HG03095 (cell line): ENCODE results near the gene C19orf25.
"Not testable (repeated sequence)": the region's sequence is repeated elsewhere in the genome, so short reads cannot be mapped to it uniquely, and the experiment has no call there.

ENCODE experiments used
- ATAC-seq: cut with Tn5 transposase; IDR thresholded peaks from one replicate; pipeline ENCODE4 v1.9.1; 2021; ENCODE audit warnings: moderate library complexity; ENCODE audit not compliant: unreplicated experiment

C19orf25 gene

GRCh38 chr19:1512671-1513498 is 33.9 kb upstream of the C19orf25 start, which contains the start of gene ADAMTSL5:
TSS of gene ADAMTSL5 (minus strand) at chr19:1513019. CDS start at chr19:1510943, 2,076 bp downstream.
- ATAC-seq = no peak

DNA sequence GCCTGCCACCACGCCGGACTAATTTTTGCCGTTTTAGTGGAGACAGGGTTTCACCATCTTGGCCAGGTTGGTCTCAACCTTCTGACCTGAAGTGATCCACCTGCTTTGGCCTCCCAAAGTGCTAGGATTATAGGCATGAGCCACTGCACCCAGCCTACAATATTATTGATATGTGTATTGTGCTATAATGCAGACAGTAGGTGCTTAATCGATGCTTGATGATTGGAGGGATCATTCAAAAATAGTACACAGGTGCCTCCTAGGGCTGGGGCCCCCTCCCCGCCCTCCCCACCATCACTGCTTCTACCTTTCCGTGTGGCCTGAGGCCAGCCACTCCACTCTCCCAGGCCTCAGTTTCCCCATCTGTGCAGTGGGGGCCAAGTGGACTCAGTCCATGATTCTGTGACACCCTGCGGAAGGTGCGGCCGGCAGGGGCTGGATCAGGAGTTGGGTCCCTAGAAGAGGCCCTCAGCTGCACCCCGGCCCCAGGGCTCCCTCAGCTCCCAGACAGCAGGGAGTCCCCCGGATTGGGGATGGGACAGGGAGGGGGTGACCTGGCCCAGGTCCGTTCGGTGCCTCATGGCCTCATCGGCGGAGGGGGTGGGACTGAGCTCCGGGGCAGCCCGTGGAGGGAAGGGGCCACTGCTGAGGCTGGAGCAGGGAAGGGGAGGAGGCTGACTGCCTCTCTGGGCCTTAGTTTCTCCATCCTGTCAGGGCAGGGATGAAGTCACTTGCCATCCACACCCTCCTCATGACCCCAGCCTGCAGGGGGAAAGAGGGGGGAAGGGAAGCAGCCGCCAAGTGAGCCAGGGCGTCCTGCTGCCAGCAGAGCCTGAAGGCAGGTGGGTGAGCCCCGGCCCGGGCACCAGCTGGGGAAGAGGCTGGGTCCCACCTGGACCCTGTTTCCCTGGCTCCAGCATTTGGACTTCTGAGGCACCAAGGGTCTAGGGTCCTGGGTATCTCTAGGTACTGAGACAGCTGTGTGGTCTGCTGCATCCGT is 32.6 kb upstream of the C19orf25 start:
- no peak for ATAC-seq

GRCh38 chr19:1510807-1511206 is 31.8 kb upstream of the C19orf25 start:
- ATAC-seq = no peak

DNA sequence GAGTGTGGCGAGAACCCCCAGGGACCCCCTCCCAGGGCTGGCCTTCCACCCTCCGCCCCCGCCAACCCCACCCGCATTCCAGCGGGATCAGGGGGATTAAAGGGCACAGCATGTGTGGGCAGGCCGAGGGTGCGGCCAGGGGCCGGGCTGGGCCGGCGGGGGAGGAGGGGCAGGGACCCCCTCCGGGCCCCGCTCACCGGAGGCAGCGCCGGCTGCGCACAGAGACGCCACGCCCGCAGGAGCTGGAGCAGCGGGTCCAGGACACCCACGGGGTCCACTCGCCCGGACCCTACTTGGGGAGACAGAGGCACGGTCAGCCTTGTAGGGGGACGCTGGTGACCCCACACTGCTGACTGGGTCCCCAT is 31.4 kb upstream of the C19orf25 start:
- no peak for ATAC-seq

DNA sequence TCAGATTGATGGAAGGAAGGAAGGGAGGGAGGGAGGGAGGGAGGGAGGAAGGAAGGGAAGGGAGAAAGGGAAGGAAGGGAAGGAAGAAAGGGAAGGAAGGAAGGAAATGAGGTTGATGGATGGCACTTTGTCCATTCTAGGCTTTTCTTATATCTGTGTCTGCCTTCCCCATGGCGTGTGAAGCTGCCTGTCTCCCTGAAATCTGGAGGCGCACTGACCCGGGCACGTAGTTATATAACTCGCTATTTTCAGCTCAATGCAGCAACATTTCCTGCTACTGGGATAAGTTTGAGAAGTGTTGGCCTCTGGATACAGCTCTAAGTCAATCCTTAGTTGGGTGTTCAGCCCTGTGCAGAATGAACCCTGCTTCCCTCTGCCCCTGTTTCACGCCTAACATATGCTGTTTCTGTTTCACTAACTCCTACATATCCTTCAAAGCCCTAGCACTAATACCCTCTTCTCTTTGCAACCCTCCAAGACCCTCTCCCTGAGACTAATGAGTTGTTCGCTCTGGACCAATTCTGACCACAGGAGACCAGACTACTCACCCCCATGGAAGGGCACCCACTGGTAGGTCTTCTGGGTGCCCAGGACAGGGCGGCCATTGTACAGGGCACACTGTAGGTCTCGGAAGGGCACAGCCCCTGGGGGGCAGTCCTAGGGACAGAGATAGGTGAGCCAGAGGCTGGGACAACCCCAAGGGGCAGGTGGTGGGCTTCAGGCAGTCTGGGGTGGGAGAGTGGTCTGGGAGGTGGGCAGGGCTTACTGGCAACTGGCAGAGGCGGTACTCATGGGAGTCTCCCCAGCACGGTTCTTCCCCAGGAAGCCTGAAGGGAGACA is 30.8 kb upstream of the C19orf25 start:
- no peak for ATAC-seq

DNA sequence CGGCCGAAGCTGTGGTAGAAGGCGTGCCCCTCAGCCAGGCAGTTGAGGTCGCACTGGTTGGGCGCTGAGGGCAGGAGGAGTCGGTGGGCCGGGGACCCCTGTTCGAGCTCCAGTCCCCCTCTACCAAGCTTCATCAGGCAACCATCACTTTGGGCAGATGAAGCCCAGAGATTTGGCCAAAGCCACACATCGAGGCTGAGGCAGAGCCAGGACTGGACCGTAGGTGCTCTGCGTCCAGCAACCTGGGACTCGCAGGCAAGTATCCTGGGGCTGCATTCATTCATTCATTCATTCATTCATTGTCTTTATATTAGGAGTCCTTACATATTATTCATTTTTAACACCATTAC is 29.5 kb upstream of the C19orf25 start:
- no peak for ATAC-seq

DNA sequence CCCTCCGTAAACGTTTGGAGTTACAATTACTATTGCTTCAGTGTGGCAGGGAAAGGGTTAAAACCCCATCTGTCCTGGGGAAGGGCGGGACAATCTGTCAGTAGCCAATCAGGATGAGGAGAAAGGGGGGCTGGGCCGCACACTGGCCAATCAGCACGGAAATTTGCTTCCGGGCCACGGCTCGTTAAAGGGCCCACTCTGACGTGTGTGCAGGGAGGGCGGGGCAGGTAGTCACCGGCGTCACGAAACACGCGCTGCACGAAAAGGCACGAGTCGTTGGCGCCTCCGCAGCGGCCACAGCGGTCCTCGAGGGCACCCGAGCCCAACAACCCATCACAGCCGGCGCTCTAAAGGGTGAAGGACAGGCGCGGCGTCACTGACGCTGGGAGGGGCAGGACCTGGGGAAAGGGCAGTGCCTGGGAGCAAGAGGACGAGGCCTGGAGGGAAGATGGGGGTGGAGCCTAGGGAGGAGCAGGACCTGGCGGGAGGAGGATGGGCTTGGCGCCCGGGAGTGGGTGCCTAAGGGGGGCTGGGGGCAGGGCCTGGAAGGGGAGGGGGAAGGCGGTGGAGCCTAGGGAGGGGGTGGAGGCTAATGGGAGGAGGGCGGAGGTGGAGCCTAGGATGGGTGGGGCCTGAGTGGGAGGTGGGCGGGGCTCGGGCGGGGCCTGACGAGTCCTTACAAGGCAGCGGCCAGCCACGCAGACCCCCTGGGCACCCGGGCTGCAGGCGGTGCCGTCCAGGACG is 28.9 kb upstream of the C19orf25 start:
- ATAC-seq = no peak

DNA sequence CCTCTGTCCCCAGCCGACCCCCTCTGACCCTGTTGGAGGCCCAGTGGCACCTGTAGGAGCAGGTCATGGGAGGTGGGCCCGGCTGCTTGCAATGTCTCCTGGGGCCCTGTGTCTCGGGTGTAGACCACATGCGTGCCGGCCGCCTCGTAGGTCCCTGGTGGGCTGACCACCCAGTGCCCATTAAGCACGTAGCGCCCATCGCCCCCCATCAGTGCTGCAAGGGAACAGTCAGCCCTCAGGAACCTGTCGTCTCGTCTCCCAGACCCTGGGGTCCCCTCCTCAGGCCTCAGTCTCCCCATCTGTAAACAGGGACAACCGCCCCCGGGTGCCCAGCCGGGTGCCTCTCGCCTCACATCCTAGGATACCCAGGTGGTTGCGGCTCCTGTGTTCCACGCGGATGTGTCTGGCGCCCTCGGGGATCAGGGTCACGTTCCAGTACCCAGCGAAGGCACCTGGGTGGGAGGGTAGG is 28.2 kb upstream of the C19orf25 start:
- no peak for ATAC-seq

- ATAC-seq = no peak
These were observed 27.2 kb upstream of the C19orf25 start for GRCh38 chr19:1505991-1506881.

- ATAC-seq = no peak
These were observed 26.0 kb upstream of the C19orf25 start for GRCh38 chr19:1505012-1505411.

DNA sequence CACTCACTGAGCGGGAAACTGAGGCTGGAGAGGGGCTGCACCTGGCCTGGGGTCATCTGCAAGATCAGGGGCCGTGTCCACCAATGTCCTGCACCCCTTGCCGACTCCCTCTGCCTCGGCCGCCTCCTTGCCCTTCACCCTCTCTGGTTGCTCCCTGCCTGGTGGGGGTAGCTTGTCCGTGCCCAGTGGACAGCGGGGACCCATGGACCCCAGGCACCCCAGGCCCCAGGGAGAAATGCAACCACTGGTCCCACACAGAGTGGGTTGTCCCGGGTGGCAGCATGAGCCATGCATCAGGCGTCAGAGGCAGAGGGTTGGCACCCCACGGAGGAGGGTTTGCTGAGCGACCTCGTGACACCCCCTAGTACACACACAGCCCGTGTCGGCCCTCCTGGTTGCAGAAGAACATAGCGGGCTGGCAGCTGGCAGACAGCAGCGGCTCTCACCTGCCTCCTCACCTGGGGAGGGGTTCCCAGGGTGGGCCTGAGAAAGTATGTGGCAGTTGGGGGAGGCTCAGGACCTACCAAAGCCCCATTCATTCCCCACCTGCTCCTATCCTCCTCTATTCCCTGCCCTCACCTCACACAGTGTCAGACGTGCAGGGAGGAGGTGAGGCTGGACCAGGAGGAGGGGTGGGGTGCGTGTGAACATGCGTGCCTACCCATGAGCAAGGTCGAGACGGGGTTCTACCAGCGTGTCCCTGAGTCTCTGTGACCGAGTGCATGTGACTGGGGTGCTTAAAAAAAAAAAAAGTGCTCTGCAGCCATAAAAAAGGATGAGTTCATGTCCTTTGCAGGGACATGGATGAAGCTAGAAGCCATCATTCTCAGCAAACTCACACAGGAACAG is 25.1 kb upstream of the C19orf25 start:
- ATAC-seq = no peak

- no peak for ATAC-seq
These were observed 24.3 kb upstream of the C19orf25 start for GRCh38 chr19:1503089-1503924.

DNA sequence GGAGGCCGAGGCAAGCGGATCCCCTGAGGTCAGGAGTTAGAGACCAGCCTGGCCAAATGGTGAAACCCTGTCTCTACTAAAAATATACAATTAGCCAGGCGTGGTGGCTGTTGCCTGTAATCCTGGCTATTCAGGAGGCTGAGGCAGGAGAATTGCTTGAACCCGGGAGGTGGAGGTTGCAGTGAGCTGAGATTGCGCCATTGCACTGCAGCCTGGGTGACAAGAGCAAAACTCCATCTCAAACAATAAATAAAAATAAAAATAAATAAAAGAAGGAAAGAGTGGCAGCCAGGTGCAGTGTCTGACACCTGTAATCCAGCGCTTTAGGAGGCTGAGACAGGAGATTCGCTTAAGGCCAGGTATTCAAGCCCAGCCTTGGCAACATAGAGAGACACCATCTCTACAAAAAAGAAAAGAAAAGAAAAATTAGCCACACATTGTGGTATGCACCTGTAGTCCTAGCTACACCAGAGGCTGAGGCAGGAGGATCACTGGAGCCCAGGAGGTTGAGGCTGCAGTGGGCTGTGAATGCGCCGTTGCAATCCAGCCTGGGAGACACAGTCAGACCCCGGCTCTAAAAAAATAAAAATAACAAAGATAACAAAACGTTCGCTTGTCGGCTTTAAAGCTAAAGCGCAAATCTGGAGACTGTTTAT is 23.5 kb upstream of the C19orf25 start:
- ATAC-seq = no peak

- no peak for ATAC-seq
These were observed 22.2 kb upstream of the C19orf25 start for GRCh38 chr19:1501200-1501595.

- ATAC-seq = not testable (repeated sequence)
These were observed 20.2 kb upstream of the C19orf25 start for GRCh38 chr19:1499231-1499630.

DNA sequence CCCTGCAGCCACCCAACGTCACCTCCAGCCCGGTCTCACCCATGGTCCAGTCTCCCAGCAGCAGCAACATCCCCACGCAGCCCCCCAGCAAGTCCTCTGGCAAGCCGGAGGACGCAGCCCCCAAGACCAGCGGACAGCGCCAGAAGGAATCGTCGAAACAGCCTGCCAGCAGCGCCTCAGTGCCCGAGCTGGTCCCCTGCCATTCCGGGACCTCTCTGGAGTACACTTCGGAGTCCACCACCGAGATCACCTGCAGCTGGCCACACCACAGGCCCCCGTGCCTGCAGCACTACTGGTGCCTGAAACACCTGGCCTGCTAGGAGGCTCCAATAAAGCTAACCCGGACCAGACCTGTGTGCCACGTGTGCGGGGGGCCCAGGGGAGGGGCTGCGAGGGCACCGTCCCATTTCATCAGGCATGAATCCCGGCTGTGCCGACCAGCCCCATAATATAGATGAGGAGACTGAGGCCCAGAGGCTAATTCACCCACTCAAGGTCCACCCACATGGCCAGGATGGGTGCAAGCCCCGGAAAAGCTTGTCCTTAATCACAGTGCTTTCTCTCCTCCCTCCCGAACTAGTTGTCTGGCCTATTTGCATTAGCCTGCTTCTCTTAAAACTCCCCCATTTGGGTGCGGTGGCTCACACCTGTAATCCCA is 18.7 kb upstream of the C19orf25 start:
- no peak for ATAC-seq
